Measurements from ENCODE around the gene PODNL1. TPM values are rescaled to one million over a fixed set of nuclear protein-coding genes. Genes with fewer than 3 reads are reported as not detected.
A peak's percentile ranks its signal among the peaks of the same experiment; 100 is the strongest.

Gene PODNL1
- total and polyA plus RNA-seq, 4 donors, result 2.5 to 18.9 (median 7.0) TPM

DNA sequence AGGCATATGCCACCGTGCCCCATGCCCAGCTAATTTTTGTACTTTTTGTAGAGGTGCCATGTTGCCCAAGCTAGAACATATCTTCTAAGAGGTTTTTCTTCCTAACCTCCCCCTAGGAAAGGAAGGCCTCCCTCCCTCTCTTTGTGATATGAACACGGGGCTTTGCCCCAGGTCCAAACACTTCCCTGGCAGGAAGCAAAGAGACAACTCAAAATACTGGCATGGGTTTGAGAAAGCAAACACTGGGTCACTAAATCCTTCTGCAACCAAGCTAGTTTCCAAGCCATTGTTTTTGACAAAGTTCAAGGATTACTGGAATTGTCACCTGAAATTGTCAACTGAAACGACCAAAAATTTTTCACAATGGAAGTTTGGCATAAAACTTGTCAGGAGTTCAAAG is 23.4 kb downstream of the PODNL1 start:
- intact Hi-C loops (cut with DNase I), result no loop called here
- H3K36me3 ChIP-seq (ENCODE audit: control insufficient read depth in 1 of 2, insufficient read depth in 2 of 2, low read length in 1 of 2), result peaks cover 0 to 4% of the 10 kb centered on the region in 2 donors
- H3K27ac ChIP-seq (ENCODE audit: low read depth in 1 of 2, low read length in 2 of 2), result no peak overlapping the region
- no peak for DNase-seq
- H3K9me3 ChIP-seq (ENCODE audit: control insufficient read depth, low read length), result no peaks in the 10 kb centered on the region
- no peaks in the 10 kb centered on the region for H3K4me1 ChIP-seq (ENCODE audit: control insufficient read depth in 1 of 2, insufficient read depth in 2 of 2, low read length in 2 of 2)
- no peak overlapping the region for H3K4me3 ChIP-seq (ENCODE audit: low read length in 2 of 2)
- H3K27me3 ChIP-seq (ENCODE audit: control insufficient read depth in 1 of 2, insufficient read depth in 2 of 2, low read length in 1 of 2), result no peaks in the 10 kb centered on the region
- WGBS, 2 donors, result 74% methylated on average over 3 of the region's 3 CpGs
- no peak for ATAC-seq (ENCODE audit: low FRiP score)

DNA sequence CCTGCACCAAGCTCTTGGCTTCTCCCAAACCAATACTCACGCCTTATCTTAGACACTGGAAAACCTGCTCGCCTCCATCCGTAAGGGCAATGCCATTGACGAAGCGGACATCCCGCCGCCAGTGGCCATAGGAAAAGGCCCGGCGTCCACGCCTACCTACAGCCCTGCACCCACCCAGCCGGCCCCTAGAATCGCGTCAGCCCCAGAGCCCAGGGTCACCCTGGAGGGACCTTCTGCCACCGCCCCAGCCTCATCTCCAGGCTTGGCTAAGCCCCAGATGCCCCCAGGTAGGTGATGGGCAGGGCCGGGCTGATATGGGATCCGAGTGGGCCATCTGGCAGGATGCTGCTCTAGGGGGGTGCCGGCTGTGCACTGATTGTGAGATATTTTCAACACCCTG is 24.9 kb downstream of the PODNL1 start:
- Histone ChIP-seq H3K4me3 (ENCODE audit: low read length in 2 of 2) (no peak overlapping the region), H3K4me1 (ENCODE audit: control insufficient read depth in 1 of 2, insufficient read depth in 2 of 2, low read length in 2 of 2) (no peaks in the 10 kb centered on the region)

DNA sequence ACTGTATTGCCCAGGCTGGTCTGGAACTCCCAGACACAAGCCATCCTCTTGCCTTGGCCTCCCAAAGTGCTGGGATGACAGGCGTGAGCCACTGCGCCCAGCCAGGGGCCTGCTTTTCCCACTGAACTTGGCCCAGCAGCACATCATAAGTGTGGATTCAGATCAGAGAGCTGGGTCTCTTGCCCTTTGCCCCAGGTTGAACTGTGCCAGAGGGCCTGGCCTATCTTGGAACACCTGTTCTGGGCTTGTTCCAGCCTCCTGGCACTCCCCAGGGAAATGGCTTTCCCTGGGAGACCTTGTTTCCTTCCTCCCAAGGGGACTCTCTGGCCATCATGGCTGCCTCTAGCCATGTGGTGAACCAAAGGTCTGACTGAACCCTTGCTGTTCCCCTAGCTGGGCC is 28.8 kb downstream of the PODNL1 start:
- H3K27ac ChIP-seq (ENCODE audit: low read depth in 1 of 2, low read length in 2 of 2), result no peak overlapping the region
- no peaks in the 10 kb centered on the region for H3K27me3 ChIP-seq (ENCODE audit: control insufficient read depth in 1 of 2, insufficient read depth in 2 of 2, low read length in 1 of 2)
- no peak for DNase-seq
- intact Hi-C loops (cut with DNase I), result no loop called here
- no peaks in the 10 kb centered on the region for H3K4me1 ChIP-seq (ENCODE audit: control insufficient read depth in 1 of 2, insufficient read depth in 2 of 2, low read length in 2 of 2)
- H3K4me3 ChIP-seq (ENCODE audit: low read length in 2 of 2), result no peak overlapping the region
- no peaks in the 10 kb centered on the region for H3K36me3 ChIP-seq (ENCODE audit: control insufficient read depth in 1 of 2, insufficient read depth in 2 of 2, low read length in 1 of 2)
- no peaks in the 10 kb centered on the region for H3K9me3 ChIP-seq (ENCODE audit: control insufficient read depth, low read length)
- 88 to 94% methylated on average over 2 of the region's 2 CpGs for WGBS, 2 donors
- ATAC-seq (ENCODE audit: low FRiP score), result no peak

More for the DNA sequence above, 24.9 kb downstream of the PODNL1 start:
- intact Hi-C loops (cut with DNase I), result no loop called here
- H3K27me3 ChIP-seq (ENCODE audit: control insufficient read depth in 1 of 2, insufficient read depth in 2 of 2, low read length in 1 of 2), result no peaks in the 10 kb centered on the region
- ATAC-seq (ENCODE audit: low FRiP score), result no peak
- H3K36me3 ChIP-seq (ENCODE audit: control insufficient read depth in 1 of 2, insufficient read depth in 2 of 2, low read length in 1 of 2), result no peaks in the 10 kb centered on the region
- 93 to 95% methylated on average over 17 of the region's 17 CpGs for WGBS, 2 donors
- H3K27ac ChIP-seq (ENCODE audit: low read depth in 1 of 2, low read length in 2 of 2), result no peak overlapping the region
- DNase-seq, result no peak
- H3K9me3 ChIP-seq (ENCODE audit: control insufficient read depth, low read length), result no peaks in the 10 kb centered on the region

DNA sequence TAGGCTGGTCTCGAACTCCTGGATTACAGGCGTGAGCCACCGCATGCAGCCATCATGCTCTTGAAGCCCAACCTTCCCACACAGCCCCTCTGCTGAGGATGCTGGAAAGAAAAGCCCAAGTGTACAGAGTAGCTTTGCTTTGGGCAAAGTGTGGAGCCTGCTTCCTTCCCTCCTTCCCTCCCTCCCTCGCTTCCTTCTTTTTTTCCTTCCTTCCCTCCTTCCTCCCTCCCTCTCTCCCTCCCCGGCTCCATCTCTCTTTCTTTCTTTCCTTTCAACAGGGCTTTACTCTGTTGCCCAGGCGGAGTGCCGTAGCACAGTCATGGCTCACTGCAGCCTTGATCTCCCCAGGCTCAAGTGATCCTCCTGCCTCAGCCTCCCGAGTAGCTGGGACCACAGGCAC is 29.5 kb downstream of the PODNL1 start:
- no peak overlapping the region for H3K4me3 ChIP-seq (ENCODE audit: low read length in 2 of 2)
- no peaks in the 10 kb centered on the region for H3K9me3 ChIP-seq (ENCODE audit: control insufficient read depth, low read length)
- no peaks in the 10 kb centered on the region for H3K36me3 ChIP-seq (ENCODE audit: control insufficient read depth in 1 of 2, insufficient read depth in 2 of 2, low read length in 1 of 2)
- ATAC-seq (ENCODE audit: low FRiP score) (no peak), DNase-seq (no peak)
- intact Hi-C loops (cut with DNase I), result no loop called here
- no peak overlapping the region for H3K27ac ChIP-seq (ENCODE audit: low read depth in 1 of 2, low read length in 2 of 2)
- H3K27me3 ChIP-seq (ENCODE audit: control insufficient read depth in 1 of 2, insufficient read depth in 2 of 2, low read length in 1 of 2), result no peaks in the 10 kb centered on the region
- H3K4me1 ChIP-seq (ENCODE audit: control insufficient read depth in 1 of 2, insufficient read depth in 2 of 2, low read length in 2 of 2), result no peaks in the 10 kb centered on the region
- 86 to 91% methylated on average over 8 of the region's 8 CpGs for WGBS, 2 donors

DNA sequence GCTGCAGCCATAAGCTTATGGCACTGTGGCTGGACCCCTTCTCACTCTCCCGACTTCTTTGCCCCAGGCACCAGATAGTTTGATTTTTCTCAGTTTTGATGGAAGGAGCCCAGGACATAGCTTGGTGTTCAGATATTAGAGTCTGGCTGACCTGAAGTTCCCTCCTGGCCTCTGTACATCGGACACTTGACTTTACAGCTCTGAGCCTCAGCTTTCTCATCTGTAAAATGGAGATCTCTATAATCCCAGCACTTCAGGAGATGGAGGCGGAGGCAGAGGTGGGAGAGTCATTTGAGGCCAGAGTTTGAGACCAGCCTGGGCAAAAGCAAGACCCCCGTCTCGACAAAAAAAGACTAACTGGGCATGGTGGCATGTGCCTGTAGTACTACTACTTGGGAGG is 31.3 kb downstream of the PODNL1 start:
- Histone ChIP-seq H3K27ac (ENCODE audit: low read depth in 1 of 2, low read length in 2 of 2) (no peak overlapping the region), H3K4me1 (ENCODE audit: control insufficient read depth in 1 of 2, insufficient read depth in 2 of 2, low read length in 2 of 2) (no peaks in the 10 kb centered on the region), H3K9me3 (ENCODE audit: control insufficient read depth, low read length) (no peaks in the 10 kb centered on the region), H3K4me3 (ENCODE audit: low read length in 2 of 2) (peak overlapping the region in 1 of 2 donors; percentile 72), H3K36me3 (ENCODE audit: control insufficient read depth in 1 of 2, insufficient read depth in 2 of 2, low read length in 1 of 2) (no peaks in the 10 kb centered on the region), H3K27me3 (ENCODE audit: control insufficient read depth in 1 of 2, insufficient read depth in 2 of 2, low read length in 1 of 2) (no peaks in the 10 kb centered on the region)
- ATAC-seq (ENCODE audit: low FRiP score) (no peak), DNase-seq (no peak)
- intact Hi-C loops (cut with DNase I), result loop anchor here in 1 of 2 donors (1.0 kb wide), 1 partner anchor 27 kb away; no protein-coding TSS in a partner anchor
- WGBS, 2 donors, result 89 to 91% methylated on average over 5 of the region's 5 CpGs

DNA sequence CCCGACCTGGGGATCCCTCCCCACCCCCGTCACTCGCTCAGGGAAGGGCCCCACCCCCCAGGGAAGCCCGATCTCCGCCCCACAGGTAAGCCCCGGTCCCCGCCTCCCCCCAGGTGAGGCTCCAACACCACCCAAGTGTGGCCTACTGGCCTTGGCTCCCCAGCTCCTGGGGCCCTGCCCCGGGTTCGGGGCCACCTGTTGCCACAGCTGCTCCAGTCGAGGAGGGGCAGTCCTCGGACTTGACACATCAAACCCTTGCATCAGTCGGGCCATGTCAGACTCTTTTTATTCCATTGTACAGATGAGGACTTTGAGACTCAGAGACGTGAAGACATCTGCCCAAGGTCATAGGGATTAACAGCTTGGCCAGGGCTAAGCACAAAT is 31.7 kb downstream of the PODNL1 start:
- Histone ChIP-seq H3K27ac (ENCODE audit: low read depth in 1 of 2, low read length in 2 of 2) (no peak overlapping the region), H3K4me3 (ENCODE audit: low read length in 2 of 2) (peak overlapping the region; percentile 72 to 76), H3K36me3 (ENCODE audit: control insufficient read depth in 1 of 2, insufficient read depth in 2 of 2, low read length in 1 of 2) (no peaks in the 10 kb centered on the region), H3K4me1 (ENCODE audit: control insufficient read depth in 1 of 2, insufficient read depth in 2 of 2, low read length in 2 of 2) (no peaks in the 10 kb centered on the region), H3K27me3 (ENCODE audit: control insufficient read depth in 1 of 2, insufficient read depth in 2 of 2, low read length in 1 of 2) (no peaks in the 10 kb centered on the region), H3K9me3 (ENCODE audit: control insufficient read depth, low read length) (no peaks in the 10 kb centered on the region)
- 2% methylated on average over 6 to 13 of the region's 13 CpGs for WGBS, 2 donors
- intact Hi-C loops (cut with DNase I), result loop anchor here in 1 of 2 donors (1.0 kb wide), 1 partner anchor 26 kb away; no protein-coding TSS in a partner anchor
- ATAC-seq (ENCODE audit: low FRiP score) (peak; percentile 56), DNase-seq (no peak)

DNA sequence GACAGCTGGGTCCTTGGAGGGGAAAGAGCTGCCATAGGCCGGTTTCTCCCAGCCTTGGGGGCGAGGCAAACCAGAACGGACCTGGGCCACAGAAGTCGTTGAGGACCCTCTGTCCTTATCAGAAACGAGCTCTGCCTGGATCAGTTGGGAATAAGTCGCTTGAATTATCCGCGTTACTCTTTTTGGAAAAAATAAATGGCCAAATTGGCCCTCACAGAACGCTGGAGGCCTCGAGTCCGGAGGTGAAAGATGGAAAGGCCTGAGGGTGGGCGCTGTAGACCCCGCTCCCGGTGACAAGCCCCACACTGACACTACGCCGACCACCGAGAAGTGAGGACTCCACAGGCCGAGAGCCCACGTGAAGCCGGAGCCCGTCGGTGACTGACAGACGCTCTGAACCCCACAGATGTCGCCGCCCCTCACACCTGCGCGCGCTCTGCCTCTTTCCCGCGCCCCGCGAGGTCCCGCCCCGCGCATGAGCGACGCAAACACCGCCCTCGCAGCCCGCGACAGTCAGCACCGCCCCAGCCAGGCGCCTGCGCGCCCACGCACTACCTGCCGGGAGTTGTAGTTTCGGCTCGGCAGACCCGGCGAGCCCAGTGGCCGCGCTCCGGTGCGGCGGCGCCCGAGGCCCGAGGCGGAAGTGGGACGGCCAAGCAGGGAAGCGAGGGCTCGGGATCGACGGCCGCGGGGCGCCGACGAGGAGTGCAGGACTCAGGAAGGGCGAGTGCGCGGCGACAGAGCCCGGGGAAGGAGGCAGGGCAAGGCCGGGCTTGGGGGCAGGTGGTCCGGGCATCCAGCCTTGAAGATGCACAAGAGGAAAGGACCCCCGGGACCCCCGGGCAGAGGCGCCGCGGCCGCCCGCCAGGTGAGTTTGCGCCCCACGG is 32.3 kb downstream of the PODNL1 start, which contains the start of the genes BRME1 and CC2D1A:
Gene BRME1, minus strand, starts transcription at position 484 of the 887 bp plus-strand sequence. CDS start 1,225 bp downstream, outside the sequence.
Gene CC2D1A, plus strand, starts transcription at position 568 of the 887 bp plus-strand sequence. Its CDS starts 241 bp downstream, at position 809.
- Histone ChIP-seq H3K27ac (ENCODE audit: low read depth in 1 of 2, low read length in 2 of 2) (no peak within 1 kb of the TSS), H3K27me3 (ENCODE audit: control insufficient read depth in 1 of 2, insufficient read depth in 2 of 2, low read length in 1 of 2) (no peaks in the 10 kb centered on the region), H3K4me1 (ENCODE audit: control insufficient read depth in 1 of 2, insufficient read depth in 2 of 2, low read length in 2 of 2) (no peaks in the 10 kb centered on the region), H3K36me3 (ENCODE audit: control insufficient read depth in 1 of 2, insufficient read depth in 2 of 2, low read length in 1 of 2) (no peaks in the 10 kb centered on the region), H3K4me3 (ENCODE audit: low read length in 2 of 2) (peak within 1 kb of the TSS; percentile 72 to 76), H3K9me3 (ENCODE audit: control insufficient read depth, low read length) (no peaks in the 10 kb centered on the region)
- ATAC-seq (ENCODE audit: low FRiP score), result peak; percentile 96
- intact Hi-C loops (cut with DNase I), result loop anchor here in 1 of 2 donors (1.0 kb wide), 1 partner anchor 26 kb away; no protein-coding TSS in a partner anchor
- DNase-seq, result peak; percentile 95 to 98
- 4% methylated on average over 61 to 86 of the region's 86 CpGs for WGBS, 2 donors

DNA sequence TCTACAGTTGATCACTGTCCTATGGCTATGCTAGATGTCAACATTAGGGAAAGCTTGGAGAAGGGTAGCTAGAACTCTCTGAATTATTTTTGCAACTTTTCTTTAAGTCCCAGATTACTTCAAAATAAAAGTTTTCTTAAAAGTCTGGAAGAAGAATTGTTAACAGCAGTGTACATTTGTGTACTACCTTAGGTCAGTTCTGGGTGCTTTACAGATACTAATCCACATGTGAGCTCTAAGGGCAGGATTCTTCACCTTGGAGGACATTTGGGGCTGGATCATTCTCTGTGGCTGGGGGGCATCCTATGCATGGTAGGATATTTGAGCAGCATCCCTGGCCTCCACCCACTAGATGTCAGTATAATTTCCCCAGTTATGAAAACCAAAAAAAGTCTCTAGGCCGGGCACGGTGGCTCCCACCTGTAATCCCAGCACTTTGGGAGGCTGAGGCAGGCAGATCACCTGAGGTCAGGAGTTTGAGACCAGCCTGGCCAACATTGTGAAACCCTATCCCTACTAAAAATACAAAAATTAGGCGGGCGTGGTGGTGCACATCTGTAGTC is 35.1 kb downstream of the PODNL1 start:
- ATAC-seq (ENCODE audit: low FRiP score), result no peak
- intact Hi-C loops (cut with DNase I), result no loop called here

More for the DNA sequence above, 35.1 kb downstream of the PODNL1 start:
- Histone ChIP-seq H3K36me3 (ENCODE audit: control insufficient read depth in 1 of 2, insufficient read depth in 2 of 2, low read length in 1 of 2) (no peaks in the 10 kb centered on the region), H3K27me3 (ENCODE audit: control insufficient read depth in 1 of 2, insufficient read depth in 2 of 2, low read length in 1 of 2) (no peaks in the 10 kb centered on the region), H3K4me3 (ENCODE audit: low read length in 2 of 2) (no peak overlapping the region), H3K4me1 (ENCODE audit: control insufficient read depth in 1 of 2, insufficient read depth in 2 of 2, low read length in 2 of 2) (no peaks in the 10 kb centered on the region), H3K9me3 (ENCODE audit: control insufficient read depth, low read length) (no peaks in the 10 kb centered on the region), H3K27ac (ENCODE audit: low read depth in 1 of 2, low read length in 2 of 2) (no peak overlapping the region)
- WGBS, 2 donors, result 71 to 74% methylated on average over 4 of the region's 4 CpGs
- DNase-seq, result no peak

Measured in aorta (tissue), 5 donors.